Kasumi-1 (cell line): ENCODE data around the gene EPHA2.
"Not testable (repeated sequence)": the region's sequence is repeated elsewhere in the genome, so short reads cannot be mapped to it uniquely, and the experiment has no call there.

Experiments
- DNase-seq, 2 experiments: peaks; one replicate each; lab custom pipeline; 2025; lab: John Stamatoyannopoulos, UW

EPHA2 gene

GRCh38 chr1:16167331-16168143, 11.7 kb upstream of the EPHA2 start:
- no peak for DNase-seq

GRCh38 chr1:16166117-16166516, 10.2 kb upstream of the EPHA2 start:
- DNase-seq: no peak

- no peak for DNase-seq
Measured at GRCh38 chr1:16165548-16165947, 9.7 kb upstream of the EPHA2 start.

GRCh38 chr1:16165073-16165364, 9.2 kb upstream of the EPHA2 start:
- no peak for DNase-seq

GRCh38 chr1:16164213-16165072, 8.6 kb upstream of the EPHA2 start:
- no peak for DNase-seq

DNA sequence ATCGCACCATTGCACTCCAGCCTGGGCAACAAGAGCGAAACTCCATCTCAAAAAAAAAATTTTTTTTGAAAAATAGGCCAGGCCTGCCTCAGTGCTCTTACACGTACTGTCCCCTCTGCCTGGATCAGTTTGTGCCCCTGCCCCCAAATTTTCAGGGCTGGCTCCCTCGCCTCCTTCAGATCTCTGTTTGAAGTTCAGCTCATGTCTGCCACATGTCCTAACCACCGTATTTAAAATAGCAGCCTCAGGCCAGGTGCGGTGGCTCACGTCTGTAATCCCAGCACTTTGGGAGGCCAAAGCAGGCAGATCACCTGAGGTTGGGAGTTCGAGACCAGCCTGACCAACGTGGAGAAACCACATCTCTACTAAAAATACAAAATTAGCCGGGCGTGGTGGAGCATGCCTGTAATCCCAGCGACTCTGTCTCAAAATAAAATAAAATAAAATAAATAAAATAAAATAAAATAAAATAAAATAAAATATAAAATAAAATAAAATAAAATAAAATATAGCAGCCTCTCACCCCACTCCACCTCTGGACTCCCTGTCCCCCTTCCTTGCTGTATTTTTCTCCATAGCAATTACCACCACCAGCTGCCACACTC, 7.8 kb upstream of the EPHA2 start:
- not testable (repeated sequence) for DNase-seq

DNA sequence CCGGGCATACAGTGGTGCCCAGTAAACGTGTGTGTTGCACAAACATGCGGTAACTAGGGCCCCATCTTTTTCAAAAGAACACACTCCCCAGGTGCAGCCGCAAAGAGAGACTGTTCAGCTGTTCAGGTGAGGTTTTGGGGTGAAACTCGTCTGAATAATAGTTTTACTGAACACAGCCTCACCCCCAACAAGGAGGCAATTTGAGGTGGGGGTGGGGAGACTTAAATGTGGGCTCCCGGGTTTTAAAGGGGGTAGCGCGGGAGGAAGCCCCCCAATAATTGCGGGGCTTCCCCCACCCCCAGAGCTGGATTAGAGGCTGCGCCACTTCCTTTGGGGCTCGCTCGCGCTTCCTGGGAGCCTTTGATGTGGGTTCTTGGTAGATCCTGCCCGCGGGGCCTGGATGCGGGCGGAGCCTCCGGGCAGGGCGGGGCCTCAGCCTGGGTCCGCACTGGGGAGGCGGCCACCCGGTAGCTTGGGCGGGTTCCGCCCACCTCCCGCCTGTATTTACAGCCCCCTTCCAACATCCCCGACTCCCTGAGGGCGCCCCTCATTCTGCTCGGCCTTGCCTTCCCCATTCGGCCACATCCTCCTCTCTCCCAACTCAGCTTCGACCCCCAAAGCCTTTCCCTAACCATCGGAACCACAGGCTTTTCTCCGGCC, 6.4 kb upstream of the EPHA2 start:
- no peak for DNase-seq

DNA sequence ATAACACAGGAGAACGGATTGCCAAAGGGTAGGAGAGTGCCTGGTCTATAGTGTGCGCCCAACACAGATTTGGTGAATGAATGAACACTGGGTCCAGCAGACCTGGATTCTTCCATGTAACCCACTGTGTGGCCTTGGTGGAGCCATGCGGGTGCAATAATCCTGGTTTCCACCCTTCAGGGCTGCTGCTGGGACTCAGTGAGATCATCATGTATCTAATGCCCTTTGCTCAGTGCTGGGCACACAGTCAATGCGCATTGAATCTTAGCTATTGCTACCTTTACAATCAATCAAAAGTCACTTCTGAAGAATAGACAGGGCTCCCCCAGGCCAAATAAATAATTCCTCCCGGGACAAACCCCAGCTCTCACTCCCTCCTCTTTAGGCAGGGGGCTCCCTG, 5.8 kb upstream of the EPHA2 start:
- DNase-seq: no peak

DNA sequence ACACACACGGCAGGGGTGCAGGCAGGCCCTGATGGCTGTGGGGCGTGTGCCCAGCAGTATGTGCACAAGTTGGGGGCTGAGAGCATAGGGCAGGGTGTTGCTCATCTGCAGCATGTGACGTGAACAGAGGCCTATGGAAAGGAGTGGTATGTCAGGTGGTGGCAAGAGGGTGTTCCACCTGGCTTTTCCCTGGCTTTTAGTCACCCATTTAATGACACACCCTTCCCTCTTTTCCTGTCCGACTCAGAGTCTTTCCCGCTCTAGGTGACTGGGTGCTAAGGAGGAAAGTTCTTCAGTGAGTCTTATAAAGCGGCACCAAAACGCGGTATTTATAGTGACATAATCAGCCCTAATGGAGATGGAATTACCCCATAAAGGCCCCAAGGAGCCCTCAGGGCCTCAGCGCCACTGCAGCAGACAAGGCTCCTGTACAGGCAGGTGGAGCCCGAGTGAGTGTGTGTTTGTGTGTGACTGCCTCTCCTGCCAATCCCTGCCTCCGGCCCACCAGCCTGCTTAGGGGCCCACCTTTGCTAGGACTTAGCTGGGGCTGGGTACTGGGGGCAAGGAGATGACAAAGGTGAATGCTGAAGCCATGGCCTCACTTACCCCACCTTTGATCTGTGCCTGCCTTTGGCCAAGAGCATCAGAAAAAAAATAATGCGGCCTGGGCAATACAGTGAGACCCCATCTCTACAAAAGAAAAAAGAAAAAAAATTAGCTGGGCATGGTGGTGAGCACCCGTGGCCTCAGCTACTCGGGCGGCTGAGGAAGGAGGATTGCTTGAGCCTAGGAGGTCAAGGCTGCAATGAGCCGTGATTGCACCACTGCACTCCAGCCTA, 3.3 kb upstream of the EPHA2 start:
- no peak for DNase-seq

DNA sequence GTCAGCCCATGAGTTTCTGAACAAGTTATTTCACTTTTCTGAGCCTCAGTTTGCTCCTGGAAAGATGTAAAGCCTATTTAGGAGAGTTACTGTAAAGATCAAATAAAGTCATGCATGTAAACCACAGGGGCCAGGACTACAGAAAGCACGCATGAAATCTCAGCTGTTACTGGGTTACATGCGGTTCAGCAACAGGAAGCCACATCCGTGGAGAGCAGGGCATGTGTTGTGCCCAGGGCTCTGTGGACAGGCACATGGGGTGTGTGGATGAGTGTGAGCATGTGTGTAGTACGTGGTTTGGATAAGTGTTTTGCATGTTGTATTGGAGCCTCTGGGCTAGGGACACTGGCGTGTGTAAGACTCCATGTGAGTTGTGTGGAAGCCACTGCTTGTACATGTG, 2.2 kb upstream of the EPHA2 start:
- no peak for DNase-seq

- no peak for DNase-seq
Measured at GRCh38 chr1:16156848-16157495, 1.1 kb upstream of the EPHA2 start.

DNA sequence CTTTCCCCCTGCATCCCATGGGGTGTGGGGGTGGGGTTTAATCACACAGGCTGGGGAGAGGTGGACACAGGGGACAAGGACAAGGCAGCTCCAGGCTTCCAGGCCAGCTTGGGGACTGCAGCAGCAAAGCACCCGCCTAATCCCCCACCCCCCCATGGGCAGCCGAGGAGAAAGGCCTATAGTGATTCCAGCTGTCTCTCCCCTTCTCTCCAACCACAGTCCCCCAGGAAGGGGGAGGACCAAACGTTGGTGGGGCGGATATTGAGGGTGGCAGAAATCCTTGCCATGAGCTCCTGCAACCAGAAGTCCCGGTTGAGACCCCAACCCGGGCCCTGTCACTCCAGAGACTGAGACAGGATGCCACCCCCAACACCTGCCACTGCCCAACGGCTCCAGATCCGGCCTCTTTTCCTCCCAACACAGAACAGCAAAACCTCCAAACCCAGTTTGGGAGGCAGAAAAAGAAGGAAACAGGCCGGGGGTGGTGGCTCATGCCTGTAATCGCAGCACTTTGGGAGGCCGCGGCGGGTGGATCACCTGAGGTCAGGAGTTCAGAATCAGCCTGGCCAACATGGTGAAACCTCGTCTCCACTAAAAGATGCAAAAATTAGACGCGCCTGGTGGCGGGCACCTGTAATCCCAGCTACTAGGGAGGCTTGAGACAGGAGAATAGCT, 1.7 kb downstream of the EPHA2 start:
- DNase-seq: no peak

DNA sequence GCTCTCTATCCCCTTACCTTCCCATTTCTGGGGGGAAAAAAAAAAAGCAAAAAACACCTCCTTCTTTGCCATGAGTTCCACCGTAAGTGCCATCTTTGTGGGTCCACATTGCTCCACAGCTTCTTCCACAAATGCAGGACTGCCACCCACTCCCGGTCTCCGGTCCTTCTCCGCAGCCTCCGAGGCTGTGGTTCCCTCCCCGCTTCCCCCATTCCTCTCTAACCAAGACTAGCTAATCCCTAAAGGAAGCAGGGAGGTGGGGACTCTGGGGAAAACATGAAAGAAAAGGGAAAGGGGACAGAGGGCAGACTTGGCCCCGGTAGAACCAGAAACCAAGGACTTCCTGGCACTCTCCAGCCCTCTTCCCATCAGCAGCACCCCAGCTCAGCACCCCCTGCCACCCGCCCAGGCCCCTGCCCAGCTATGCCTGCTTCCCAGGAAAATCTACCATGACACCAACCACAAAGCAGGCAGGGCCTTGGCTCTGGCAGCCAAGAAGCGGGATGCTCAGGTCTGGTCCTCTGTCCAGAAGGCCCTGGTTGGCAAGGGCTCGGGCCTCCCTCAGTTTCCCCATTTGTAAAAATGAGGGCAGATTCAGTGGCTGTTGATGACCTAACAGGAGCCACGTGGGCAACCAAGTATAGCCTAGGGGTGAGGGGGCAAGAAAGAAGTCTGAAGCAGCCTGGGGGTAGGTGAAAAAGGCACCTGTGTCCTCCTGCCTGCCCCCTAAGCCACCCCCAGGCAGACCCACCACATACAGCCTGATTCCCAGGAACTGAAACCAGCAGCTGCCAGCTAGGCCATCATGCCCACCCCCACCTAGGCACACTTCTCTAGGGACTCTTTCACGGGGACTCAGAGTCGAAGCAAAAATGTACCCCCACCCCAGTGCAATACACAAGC, 2.5 kb downstream of the EPHA2 start:
- DNase-seq: no peak

DNA sequence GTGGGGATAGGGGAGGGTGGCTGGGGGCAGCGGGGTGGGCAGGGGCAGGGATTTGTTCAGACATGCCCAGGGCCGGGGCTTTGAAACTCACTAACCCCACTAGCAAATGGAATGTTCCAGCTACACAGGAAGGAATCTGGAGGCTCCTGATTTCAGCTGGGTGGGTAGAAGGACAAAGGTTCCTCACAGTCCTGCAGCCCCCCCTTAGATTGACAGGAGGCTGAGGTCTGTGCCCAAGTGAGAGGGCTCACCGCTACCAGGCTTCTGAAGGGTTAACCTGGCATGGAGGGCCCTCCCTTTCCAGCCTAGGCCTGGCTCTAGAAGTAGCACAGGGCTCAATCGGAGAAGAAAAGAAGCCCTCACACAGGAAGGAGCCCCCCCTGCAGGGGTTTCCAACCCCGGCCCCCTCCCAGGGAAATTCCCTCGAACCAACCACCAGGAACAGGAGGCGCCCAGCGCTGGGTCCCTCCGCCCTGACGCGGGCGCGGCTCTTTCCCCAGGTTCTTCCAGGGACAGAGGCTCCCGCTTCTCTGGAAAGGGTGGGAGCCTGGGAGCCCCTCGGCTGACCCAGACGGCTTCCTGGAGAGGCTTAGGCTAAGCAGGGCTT, 3.3 kb downstream of the EPHA2 start:
- DNase-seq: no peak

DNA sequence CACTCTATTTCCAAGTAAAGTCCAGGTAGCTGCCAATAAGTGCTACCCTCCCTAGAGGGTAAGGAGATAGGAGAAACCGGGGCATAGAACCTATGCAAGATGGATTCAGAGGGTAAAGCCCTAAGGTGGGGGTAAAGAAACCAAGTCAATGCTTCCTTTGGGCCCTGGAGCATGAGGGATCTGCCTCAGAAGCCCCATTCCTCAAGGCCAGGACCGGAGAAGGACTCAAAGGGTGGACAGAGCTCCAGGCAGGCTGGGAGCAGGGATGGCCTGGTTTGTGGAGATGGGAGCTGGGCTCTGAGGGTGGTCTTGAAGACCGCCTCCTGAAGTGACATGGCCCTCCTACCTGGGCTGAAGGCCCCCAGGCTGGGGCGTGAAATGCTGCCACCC, 3.9 kb downstream of the EPHA2 start:
- no peak for DNase-seq

DNA sequence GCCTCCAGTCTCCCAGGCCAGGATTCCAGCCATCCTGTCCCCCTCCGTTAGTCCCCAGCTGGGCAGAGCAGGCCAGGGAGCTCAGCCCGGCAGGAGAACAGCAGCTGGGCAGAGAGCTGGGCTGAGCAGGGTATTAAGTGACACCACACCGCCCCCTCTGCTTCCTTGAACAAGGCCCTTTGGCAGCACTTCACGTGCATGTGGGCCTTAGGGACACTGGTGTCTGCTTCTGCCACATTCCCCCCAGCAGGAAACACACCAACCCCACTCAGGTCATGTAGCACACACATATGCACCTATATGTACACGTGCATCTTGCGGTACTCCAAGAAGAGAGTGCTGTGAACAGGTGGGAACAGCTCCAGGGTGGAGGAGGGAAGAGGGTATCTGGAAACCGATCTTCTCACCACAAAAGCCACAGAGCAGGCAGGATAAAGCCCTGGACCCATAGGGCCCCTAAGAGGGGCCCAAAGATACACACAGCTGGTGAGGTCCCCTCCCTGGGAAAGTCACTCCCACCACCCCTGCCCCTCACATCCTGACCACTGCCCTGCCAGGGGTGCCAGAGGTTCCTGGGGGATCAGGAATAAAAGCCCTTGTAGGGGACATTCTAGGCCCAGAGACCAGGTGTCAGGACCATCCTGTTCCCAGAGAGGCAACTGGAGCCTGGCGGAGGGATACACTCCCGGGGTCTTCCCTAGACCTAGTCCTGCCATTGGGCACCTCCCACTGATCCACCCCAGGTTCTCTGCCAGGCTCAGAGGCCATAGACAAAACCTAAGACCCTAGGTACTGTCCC, 4.5 kb downstream of the EPHA2 start:
- peak; percentile 32 to 41 for DNase-seq

- no peak for DNase-seq
Measured at GRCh38 chr1:16150508-16150907, 5.4 kb downstream of the EPHA2 start.
